WTC11 (cell line): ENCODE measurements around the gene DDI1.

Source experiments
- RORB ChIP-seq: fragments of 250-450 bp; sonication (Bioruptor Pico); IDR thresholded peaks from 2 replicates; pipeline ENCODE4 v1.9.0; 2021; ENCODE audit warnings: mild to moderate bottlenecking
- ZNF423 ChIP-seq: fragments of 250-450 bp; sonication (Bioruptor Pico); IDR thresholded peaks from 2 replicates; pipeline ENCODE4 v2.1.2; 2022; ENCODE audit warnings: mild to moderate bottlenecking, moderate library complexity
- TF ChIP-seq, protein P1 (sequence below): fragments of 200-600 bp; IDR thresholded peaks from 2 replicates; pipeline ENCODE4 v1.8.0; 2022; ENCODE audit warnings: antibody characterized with exemption
- TF ChIP-seq, protein P2 (sequence below): sonication (generic); formaldehyde crosslinking; conservative IDR thresholded peaks from 2 replicates; pipeline ENCODE4 v1.8.1; 2022; ENCODE audit warnings: mild to moderate bottlenecking, missing genetic modification reagents

DNA sequence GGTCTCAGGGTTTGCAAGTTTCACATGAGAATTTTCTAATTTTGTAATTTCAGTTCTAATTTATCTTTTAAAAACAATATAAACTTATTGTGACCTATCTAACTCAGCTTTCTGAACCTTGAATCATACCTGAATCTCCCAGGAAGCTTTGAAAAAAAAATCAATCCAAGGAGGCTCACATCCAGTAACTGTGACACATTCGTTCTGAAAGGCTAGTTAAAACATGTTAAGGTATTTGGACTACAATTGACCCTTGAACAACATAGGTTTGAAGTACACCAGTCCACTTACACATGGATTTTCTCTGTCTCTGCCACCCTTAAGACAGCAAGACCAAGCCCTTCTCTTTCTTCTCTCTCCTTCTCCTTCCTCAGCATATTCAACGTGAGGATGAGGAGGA, 40.0 kb downstream of the DDI1 start:
- TF ChIP-seq, protein P1, sequence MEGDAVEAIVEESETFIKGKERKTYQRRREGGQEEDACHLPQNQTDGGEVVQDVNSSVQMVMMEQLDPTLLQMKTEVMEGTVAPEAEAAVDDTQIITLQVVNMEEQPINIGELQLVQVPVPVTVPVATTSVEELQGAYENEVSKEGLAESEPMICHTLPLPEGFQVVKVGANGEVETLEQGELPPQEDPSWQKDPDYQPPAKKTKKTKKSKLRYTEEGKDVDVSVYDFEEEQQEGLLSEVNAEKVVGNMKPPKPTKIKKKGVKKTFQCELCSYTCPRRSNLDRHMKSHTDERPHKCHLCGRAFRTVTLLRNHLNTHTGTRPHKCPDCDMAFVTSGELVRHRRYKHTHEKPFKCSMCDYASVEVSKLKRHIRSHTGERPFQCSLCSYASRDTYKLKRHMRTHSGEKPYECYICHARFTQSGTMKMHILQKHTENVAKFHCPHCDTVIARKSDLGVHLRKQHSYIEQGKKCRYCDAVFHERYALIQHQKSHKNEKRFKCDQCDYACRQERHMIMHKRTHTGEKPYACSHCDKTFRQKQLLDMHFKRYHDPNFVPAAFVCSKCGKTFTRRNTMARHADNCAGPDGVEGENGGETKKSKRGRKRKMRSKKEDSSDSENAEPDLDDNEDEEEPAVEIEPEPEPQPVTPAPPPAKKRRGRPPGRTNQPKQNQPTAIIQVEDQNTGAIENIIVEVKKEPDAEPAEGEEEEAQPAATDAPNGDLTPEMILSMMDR = no peak
- TF ChIP-seq, protein P2, sequence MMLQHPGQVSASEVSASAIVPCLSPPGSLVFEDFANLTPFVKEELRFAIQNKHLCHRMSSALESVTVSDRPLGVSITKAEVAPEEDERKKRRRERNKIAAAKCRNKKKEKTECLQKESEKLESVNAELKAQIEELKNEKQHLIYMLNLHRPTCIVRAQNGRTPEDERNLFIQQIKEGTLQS = no peak
- no peak for TF ChIP-seq RORB (CRISPR knock-in tag)
- TF ChIP-seq ZNF423 (CRISPR knock-in tag) = no peak
